Sciatic nerve (tissue), 2 donors: ENCODE data around the gene RNU1-1. TPM values are rescaled to one million over a fixed set of nuclear protein-coding genes. Genes with fewer than 3 reads are reported as not detected.
"Not testable (repeated sequence)": the region's sequence is repeated elsewhere in the genome, so short reads cannot be mapped to it uniquely, and the experiment has no call there.

Source experiments
- ATAC-seq: fragments of 200-7000 bp; cut with Tn5 transposase; one replicate; pipeline ENCODE4 v1.9.1; 2020; ENCODE audit warnings: mild to moderate bottlenecking, moderate library complexity
- DNase-seq: peaks from one replicate; pipeline ENCODE4 v3.0.0-alpha.2; 2020; ENCODE audit warnings: low spot score
- intact Hi-C: fragments of 100-400 bp; cut with DNase I; formaldehyde crosslinking; loops from one replicate; pipeline ENCODE4 v1.14.2; 2022
- total RNA-seq: library from RNA; stranded (reverse); fragmentation: NEBNext Ultra II Directional; extraction: Animal tissue kit (Norgen Biotek cat#: 25700); gene quantifications from one replicate; pipeline ENCODE4 v1.2.1, GENCODE V29; 2021
- donor health status: DM: no; HTN: no; CAD: no.
- donor health status: DM: no; HTN: no; CAD: no.

The RNU1-1 gene
- total RNA-seq, 1 donor from 2014 or later: 13,769 TPM

DNA sequence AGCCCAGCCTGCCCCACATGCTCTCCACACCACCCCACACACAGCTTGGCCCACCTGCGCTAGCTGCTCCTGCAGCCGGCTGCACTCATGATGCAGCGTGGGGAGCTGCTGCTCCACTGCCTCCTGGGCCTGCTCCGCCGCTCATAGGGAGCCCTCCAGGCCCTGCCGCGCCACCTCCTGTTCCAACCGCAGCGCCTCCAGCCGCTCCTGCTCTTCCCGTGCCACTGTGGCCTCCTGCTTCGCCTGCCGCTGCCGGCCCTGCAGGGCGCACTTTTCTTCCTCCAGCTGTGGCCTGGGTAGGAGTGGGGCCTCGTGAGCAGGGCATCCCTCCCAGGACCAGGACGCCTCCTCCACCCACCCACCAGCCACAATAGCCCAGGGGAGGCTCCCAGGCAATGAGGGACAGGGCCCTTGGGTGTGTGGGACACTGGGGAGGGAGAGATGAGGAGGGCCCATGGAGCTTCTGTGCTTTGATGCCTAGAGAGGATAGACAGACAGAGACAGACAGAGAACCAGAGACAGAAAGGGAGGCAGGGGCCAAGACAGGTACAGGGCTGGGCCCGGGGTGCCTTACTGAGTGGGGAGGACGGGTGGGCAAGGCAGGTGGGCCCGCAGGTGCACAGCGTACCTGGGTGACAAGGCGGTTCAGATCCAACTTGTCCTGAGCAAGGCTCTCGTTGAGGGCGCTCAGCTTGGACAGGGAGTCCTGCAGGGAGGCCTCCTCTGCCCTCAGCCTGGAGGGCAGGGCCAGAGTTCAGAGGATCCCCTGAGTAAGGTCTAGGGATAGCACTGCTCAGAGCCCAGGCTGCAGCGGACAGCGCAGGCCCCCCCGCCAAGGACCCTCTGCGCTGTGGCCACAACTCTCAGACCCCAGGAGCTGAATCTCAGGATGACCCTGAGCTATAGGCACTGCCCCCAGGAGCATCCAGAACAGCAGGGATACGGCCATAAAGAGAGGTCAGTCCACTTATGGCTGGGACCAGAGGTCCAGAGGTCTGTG lies 38.0 kb downstream of the RNU1-1 start:
- ATAC-seq, DNase-seq, intact Hi-C loops: not testable (repeated sequence)

DNA sequence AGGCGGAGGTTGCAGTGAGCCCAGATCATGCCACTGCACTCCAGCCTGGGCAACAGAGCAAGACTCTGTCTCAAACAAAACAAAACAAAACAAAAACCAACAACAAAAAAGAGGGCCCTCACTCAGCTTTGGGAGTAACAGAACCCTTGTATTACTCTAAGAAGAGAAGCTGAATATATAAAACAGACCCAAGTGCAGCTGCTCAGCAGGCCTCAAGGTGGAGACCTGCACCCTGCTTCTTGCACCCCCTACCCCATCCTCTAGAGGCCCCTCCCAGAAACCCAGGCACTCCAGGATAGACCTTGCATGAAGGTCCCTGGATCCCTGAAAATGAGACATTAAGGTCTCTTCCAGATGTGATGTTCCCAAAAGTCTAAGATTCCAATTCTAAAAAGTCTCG lies 39.2 kb downstream of the RNU1-1 start:
- DNase-seq, intact Hi-C loops, ATAC-seq: not testable (repeated sequence)

DNA sequence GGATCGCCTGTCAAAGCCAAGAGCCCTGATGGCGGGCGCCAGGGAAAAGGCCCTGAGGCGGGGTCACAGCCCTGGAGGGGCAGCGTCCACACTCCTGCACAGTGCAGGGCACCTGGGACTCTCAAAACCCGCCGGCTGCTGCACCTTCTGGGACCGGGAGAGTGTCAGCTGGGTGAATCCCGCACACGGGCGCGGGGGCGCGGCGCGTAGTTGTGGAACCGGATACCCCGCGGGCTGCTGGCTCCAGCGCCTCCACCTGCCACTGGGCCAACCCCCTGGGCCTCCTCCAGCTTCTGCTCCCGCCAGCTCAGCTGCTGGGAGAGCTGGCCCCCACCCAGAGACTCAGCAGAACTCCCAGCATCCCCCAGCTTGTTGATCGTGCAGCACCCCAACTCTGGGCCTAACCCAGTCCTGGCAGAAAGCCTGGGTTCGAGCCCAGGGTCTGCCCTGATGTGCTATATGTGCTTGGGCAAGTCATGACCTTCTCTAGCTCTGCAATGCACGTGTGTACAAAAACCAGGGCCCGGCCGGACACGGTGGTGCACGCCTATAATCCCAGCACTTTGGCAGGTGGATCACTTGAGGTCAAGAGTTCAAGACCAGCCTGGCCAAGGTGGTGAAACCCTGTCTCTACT lies 39.8 kb downstream of the RNU1-1 start:
- DNase-seq: no peak
- no peak for ATAC-seq
- intact Hi-C loops: no loop called here

DNA sequence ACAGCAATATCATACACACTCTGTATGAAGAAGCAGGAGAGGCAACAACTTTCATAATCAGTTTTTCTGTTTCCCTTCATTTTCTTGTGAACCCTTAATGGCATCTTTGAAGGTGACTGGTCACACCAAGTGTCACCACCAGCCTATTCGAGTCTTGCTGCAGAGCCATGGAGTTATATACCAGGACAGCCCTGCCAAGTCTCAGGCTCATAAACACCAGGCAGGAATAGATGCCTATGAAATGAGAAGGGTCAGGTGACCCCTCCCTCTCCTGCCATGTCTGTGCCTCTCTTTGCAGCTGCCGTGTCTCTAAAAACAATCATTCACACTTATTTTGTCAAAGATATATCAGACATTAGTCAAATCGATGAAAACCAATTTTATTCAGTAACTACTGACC lies 45.5 kb downstream of the RNU1-1 start:
- no peak for ATAC-seq
- no peak for DNase-seq
- intact Hi-C loops: no loop called here

GRCh38 chr1:16464917-16465625 lies 49.0 kb downstream of the RNU1-1 start:
- no peak for DNase-seq
- no peak for ATAC-seq
- intact Hi-C loops: no loop called here

Other genes starting within 250 kb of the RNU1-1 start
- gene FBXO42, start 161.8 kb downstream of the RNU1-1 start, total RNA-seq: 27.3 TPM
- 99.4 TPM for gene SZRD1, start 147.0 kb downstream of the RNU1-1 start, total RNA-seq
- gene SPATA21, start 76.9 kb downstream of the RNU1-1 start, total RNA-seq: 0.49 TPM
- 52.9 TPM for gene NECAP2, start 73.6 kb downstream of the RNU1-1 start, total RNA-seq
- 40.4 TPM for gene NBPF1, start 99.3 kb upstream of the RNU1-1 start, total RNA-seq
- 13,769 TPM for gene RNU1-3, start 152.7 kb upstream of the RNU1-1 start, total RNA-seq
- 13,769 TPM for gene RNU1-4, start 226.2 kb upstream of the RNU1-1 start, total RNA-seq